ENCODE measurements around the gene ANKRD50.

ANKRD50 gene

DNA sequence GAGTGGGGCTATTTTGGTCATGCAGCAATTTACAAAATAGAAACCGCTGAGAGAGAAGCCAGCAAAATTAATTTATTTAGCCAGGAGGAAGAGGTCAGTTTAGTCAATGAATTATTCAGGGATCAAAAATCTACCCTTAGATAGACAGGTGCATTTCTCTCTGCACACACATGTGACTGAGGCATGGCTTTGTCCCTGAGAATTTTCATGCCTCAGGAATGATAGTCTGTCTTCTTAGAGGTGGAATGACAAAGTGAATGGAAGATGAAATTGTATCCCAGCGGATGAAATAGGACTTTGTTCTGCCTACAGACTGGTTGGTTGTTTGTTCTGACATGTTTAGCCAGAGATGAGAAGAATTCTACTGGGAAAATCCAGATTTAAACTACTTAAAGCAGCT, 46.0 kb downstream of the ANKRD50 start:
- no peak overlapping the region for H3K4me3 ChIP-seq (ENCODE audit: low read depth, low read length)
- TF ChIP-seq, protein P1, sequence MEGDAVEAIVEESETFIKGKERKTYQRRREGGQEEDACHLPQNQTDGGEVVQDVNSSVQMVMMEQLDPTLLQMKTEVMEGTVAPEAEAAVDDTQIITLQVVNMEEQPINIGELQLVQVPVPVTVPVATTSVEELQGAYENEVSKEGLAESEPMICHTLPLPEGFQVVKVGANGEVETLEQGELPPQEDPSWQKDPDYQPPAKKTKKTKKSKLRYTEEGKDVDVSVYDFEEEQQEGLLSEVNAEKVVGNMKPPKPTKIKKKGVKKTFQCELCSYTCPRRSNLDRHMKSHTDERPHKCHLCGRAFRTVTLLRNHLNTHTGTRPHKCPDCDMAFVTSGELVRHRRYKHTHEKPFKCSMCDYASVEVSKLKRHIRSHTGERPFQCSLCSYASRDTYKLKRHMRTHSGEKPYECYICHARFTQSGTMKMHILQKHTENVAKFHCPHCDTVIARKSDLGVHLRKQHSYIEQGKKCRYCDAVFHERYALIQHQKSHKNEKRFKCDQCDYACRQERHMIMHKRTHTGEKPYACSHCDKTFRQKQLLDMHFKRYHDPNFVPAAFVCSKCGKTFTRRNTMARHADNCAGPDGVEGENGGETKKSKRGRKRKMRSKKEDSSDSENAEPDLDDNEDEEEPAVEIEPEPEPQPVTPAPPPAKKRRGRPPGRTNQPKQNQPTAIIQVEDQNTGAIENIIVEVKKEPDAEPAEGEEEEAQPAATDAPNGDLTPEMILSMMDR (IDR thresholded peaks at IDR 0.05; ENCODE audit: borderline replicate concordance, insufficient read depth, low read depth, low read length) = no peak

DNA sequence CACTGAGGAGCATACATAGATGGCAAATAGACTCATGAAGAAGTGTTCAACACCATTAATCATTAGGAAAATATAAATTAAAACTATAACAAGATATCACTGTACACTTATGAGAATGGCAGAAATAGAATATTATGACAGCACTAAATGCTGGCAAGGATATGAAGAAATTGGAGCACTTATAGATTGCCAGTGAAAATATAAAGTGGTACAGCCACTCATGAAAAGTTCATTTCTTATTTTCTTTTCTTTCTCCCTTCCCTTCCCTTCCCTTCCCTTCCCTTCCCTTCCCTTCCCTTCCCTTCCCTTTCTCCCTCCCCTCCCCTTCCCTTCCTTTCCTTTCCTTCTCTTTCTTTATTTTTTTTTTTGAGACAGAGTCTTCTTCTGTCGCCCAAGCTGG, 53.7 kb downstream of the ANKRD50 start:
- TF ChIP-seq, protein P1 (IDR thresholded peaks at IDR 0.05; ENCODE audit: borderline replicate concordance, insufficient read depth, low read depth, low read length) = no peak
- H3K4me3 ChIP-seq (ENCODE audit: low read depth, low read length) = no peak overlapping the region

DNA sequence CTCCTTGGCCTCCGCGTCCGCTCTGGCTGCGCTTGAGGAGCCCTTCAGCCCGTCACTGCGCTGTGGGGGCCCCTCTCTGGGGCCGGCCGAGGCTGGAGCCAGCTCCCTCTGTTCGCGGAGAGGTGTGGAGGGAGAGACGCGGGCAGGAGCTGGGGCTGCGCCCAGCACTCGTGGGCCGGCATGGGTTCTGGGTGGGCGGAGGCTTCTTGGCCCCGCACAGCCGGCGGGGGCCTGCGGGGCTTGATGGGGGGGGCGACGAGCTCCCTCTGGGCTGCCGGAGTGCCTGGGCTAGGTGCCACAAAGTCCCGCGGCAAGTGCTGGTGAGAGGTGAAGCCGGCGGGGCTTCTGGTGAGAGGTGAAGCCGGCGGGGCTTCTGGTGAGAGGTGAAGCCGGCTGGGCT, 61.9 kb downstream of the ANKRD50 start:
- H3K4me3 ChIP-seq (ENCODE audit: low read depth, low read length) = no peak overlapping the region
- TF ChIP-seq, protein P1 (IDR thresholded peaks at IDR 0.05; ENCODE audit: borderline replicate concordance, insufficient read depth, low read depth, low read length) = no peak

DNA sequence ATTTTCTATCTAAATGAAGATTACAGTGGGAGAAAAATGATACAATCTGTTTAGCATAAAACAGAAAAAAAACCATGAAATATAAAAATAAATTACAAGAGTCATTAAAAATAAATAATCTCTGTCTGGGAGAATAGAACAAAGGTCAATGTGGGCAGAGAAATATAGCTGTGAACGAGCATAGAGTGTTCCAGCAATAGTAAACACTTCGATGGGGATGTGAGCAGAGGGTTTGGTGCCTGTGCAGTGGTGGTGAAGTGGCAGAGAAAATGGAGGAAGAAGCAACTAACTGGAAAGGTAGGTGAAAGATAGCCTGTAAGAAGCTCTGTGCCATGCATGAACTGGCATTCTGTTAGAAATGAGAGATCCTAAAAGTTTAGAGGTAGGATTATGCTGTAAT, 64.9 kb downstream of the ANKRD50 start:
- no peak overlapping the region for H3K4me3 ChIP-seq (ENCODE audit: low read depth, low read length)
- TF ChIP-seq, protein P1 (IDR thresholded peaks at IDR 0.05; ENCODE audit: borderline replicate concordance, insufficient read depth, low read depth, low read length) = no peak

DNA sequence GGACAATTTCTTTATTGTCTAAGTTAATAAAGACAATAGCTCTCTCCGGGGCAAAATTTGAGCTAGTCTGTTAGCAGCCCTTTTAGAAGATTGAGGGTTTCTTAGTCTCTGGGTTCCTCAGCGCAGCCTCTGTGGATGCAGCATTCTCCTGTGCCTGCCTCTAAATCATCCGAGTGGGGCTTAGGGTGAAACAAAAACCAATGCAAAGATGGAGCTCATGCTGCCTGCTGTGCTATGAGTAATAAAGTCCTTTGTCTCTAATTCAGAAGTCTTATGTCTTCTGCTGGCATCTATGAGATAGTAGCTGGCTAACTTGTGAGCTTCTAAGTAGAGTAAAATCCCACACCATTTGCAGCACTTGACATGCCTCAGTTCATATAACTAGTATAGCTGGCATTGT, 67.9 kb downstream of the ANKRD50 start:
- no peak overlapping the region for H3K4me3 ChIP-seq (ENCODE audit: low read depth, low read length)
- TF ChIP-seq, protein P1 (IDR thresholded peaks at IDR 0.05; ENCODE audit: borderline replicate concordance, insufficient read depth, low read depth, low read length) = no peak

DNA sequence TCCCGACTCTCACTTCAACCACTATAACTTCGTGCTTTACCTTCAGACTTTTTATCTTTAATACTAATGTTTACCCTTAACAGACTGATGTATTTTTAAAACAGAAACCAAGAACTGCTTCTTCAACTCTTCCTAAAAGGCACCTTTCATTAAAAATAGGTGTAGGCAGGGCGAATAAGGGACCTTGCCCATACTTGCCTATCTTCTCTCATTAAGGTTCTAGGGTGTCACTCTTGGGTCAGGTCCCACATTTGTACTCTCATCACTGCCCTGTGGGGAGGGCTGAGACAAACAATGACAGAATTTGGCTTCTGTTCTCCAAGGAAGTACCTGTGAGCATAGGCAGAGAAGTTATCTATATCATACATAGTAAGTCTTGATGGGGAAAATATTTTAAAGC, 69.7 kb downstream of the ANKRD50 start:
- TF ChIP-seq, protein P1 (IDR thresholded peaks at IDR 0.05; ENCODE audit: borderline replicate concordance, insufficient read depth, low read depth, low read length) = no peak
- no peak overlapping the region for H3K4me3 ChIP-seq (ENCODE audit: low read depth, low read length)

DNA sequence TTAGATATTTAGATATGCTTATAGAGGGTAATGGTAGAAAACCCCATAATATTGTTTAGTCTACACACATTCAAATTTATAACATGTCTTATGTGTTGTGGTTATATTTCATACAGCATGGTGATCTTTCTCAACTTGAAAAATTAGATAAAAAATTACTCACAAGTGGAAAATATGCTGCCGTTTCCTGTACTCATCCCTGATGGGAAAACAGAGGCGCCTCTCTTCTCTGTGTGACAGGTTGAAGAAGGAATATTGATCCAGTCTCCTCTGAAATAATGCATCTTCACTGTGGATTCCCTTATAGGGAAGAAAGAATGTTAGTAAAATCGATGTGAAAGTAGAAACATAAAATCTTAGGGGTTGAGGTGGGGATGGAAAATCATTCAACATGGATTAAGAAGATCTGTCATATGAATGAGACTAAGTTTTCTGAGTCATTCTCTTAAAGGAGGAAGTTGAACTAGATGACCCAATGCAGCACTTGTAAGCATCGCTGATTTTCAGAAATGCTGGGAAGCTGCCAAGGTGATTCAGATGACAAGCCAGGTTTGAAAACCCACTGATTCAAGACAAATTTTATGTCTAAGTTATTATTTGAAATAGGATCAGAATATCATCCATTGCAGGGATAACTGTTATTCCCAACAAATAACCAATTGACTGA, 70.7 kb downstream of the ANKRD50 start:
- TF ChIP-seq, protein P1 (IDR thresholded peaks at IDR 0.05; ENCODE audit: borderline replicate concordance, insufficient read depth, low read depth, low read length) = no peak
- no peak overlapping the region for H3K4me3 ChIP-seq (ENCODE audit: low read depth, low read length)

Measured in GM12875 (cell line).